Naive B cell (primary cell): ENCODE results near the gene ABHD6. TPM values are rescaled to one million over a fixed set of nuclear protein-coding genes. Genes with fewer than 3 reads are reported as not detected.
"Not testable (repeated sequence)": the region's sequence is repeated elsewhere in the genome, so short reads cannot be mapped to it uniquely, and the experiment has no call there.

Experiments used
- ATAC-seq, 2 donors: fragments of 150-1000 bp; cut with Tn5 transposase; 2 replicates each; pipeline ENCODE4 v1.10.0; 2021; ENCODE audit warnings: low read depth in 2 of 2, mild to moderate bottlenecking in 2 of 2, moderate library complexity in 2 of 2
- DNase-seq: peaks from one replicate; pipeline ENCODE4 v3.0.0; 2022
- H3K27ac Mint-ChIP-seq, 6 donors: one replicate each; pipeline ENCODE4 v1.8.0; 2020 to 2022; ENCODE audit warnings: mild to moderate bottlenecking in 6 of 6, mixed read lengths in 6 of 6, moderate library complexity in 5 of 6, inconsistent platforms in 2 of 6
- H3K27me3 Mint-ChIP-seq, 3 donors: one replicate each; pipeline ENCODE4 v1.8.0; 2021 to 2022; ENCODE audit warnings: mixed read lengths in 3 of 3, mild to moderate bottlenecking in 1 of 3
- H3K36me3 Mint-ChIP-seq, 2 donors: one replicate each; pipeline ENCODE4 v1.8.0; 2020 to 2022; ENCODE audit warnings: mixed read lengths in 2 of 2, inconsistent platforms in 1 of 2, mild to moderate bottlenecking in 1 of 2
- H3K4me1 Mint-ChIP-seq, 3 donors: one replicate each; pipeline ENCODE4 v1.8.0; 2020 to 2022; ENCODE audit warnings: mixed read lengths in 3 of 3, inconsistent platforms in 1 of 3, mild to moderate bottlenecking in 1 of 3, moderate library complexity in 1 of 3
- H3K4me3 Mint-ChIP-seq, 8 donors: one replicate each; pipeline ENCODE4 v1.8.0; 2020 to 2022; ENCODE audit warnings: mild to moderate bottlenecking in 8 of 8, mixed read lengths in 8 of 8, moderate library complexity in 8 of 8, inconsistent platforms in 2 of 8
- H3K9me3 Mint-ChIP-seq, 7 donors: one replicate each; pipeline ENCODE4 v1.8.0; 2020 to 2022; ENCODE audit warnings: mixed read lengths in 7 of 7, mild to moderate bottlenecking in 5 of 7, inconsistent platforms in 2 of 7, moderate library complexity in 1 of 7
- polyA plus RNA-seq, 6 donors: library from polyadenylated mRNA; unstranded; fragments of 300-500 nt; fragmentation: Illumina TruSeq; gene quantifications; one replicate each; pipeline ENCODE4 v1.2.3, GENCODE V29; 2021; ENCODE audit warnings: low read depth in 6 of 6

The ABHD6 gene
- polyA plus RNA-seq, 6 donors from 2014 or later, result 2.8 to 12.7 (median 10.2) TPM

DNA sequence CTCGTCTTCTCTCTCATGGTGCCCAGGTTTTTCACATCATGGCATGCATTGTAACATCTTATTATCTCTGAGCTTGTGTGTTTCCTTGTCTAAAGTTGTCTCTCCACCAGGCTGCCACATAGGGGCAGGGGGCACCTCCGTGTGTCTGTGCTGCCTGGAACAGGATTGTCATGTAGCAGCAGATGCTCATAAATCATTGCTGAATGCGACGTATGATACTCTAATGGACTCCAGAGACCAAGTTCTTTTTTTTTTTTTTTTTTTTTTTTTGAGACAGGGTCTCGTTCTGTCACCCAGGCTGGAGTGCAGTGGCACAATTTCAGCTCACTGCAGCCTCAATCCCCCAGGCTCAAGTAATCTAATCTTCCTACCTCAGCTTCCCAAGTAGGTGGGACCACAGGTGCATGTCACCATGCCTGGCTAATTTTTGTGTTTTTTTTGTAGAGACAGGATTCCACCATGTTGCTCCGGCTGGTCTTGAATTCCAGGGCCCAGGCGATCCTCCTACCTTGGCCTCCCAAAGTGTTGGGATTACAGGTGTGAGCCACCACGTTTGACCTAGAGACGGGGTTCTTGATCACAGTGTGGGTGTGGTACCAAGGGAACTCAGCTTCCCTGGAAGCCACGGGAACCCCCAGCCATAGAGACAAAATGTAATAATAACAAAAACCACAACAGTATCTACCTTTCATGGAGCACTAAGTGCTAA, 22.1 kb upstream of the ABHD6 start:
- Mint-ChIP-seq H3K4me3 (peak overlapping the region in 7 of 8 donors; percentile 39 to 81 (median 78)), H3K4me1 (peaks cover 34 to 70% (median 46%) of the 10 kb centered on the region in 3 donors), H3K27ac (peak overlapping the region; percentile 86 to 98 (median 95)), H3K36me3 (no peaks in the 10 kb centered on the region), H3K9me3 (no peaks in the 10 kb centered on the region), H3K27me3 (no peaks in the 10 kb centered on the region)
- ATAC-seq (peak in 1 of 2 donors; percentile 4), DNase-seq (no peak)

GRCh38 chr3:58216496-58217195, 20.9 kb upstream of the ABHD6 start:
- H3K4me1 Mint-ChIP-seq, result peaks cover 34 to 64% (median 45%) of the 10 kb centered on the region in 3 donors
- ATAC-seq, result no peak
- H3K36me3 Mint-ChIP-seq, result no peaks in the 10 kb centered on the region
- DNase-seq, result no peak
- H3K4me3 Mint-ChIP-seq, result peak overlapping the region in 3 of 8 donors; percentile 71 to 84 (median 80)
- no peaks in the 10 kb centered on the region for H3K9me3 Mint-ChIP-seq
- H3K27ac Mint-ChIP-seq, result peak overlapping the region in 2 of 6 donors; percentile 86 to 98
- H3K27me3 Mint-ChIP-seq, result no peaks in the 10 kb centered on the region

GRCh38 chr3:58217209-58217811, 20.3 kb upstream of the ABHD6 start:
- Mint-ChIP-seq H3K4me3 (peak overlapping the region; percentile 48 to 89 (median 77)), H3K9me3 (no peaks in the 10 kb centered on the region), H3K27ac (peak overlapping the region in 4 of 6 donors; percentile 0 to 85 (median 62)), H3K4me1 (peaks cover 34 to 60% (median 45%) of the 10 kb centered on the region in 3 donors), H3K27me3 (no peaks in the 10 kb centered on the region), H3K36me3 (no peaks in the 10 kb centered on the region)
- peak; percentile 55 to 59 for ATAC-seq
- peak; percentile 65 for DNase-seq

DNA sequence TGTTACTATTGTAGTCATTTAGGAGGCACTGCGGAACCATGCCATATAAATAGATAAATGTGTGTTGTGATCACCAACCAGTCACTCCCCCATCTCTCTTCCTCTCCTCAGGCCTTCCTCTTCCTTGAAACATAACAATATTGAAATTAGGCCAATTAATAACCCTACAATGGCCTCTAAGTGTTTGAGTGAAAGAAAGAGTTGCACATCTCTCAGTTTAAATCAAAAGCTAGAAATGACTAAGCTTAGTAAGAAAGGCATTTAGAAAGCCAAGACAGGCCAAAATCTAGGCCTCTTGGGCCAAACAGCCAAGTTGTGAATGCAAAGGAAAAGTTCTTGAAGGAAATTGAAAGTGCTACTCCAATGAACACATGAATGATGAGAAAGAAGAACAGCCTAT, 18.7 kb upstream of the ABHD6 start:
- H3K27me3 Mint-ChIP-seq, result no peaks in the 10 kb centered on the region
- H3K27ac Mint-ChIP-seq, result peak overlapping the region in 2 of 6 donors; percentile 0 to 63
- ATAC-seq (no peak), DNase-seq (no peak)
- no peaks in the 10 kb centered on the region for H3K9me3 Mint-ChIP-seq
- peak overlapping the region in 3 of 8 donors; percentile 6 to 67 (median 39) for H3K4me3 Mint-ChIP-seq
- H3K36me3 Mint-ChIP-seq, result no peaks in the 10 kb centered on the region
- peaks cover 34 to 54% (median 44%) of the 10 kb centered on the region in 3 donors for H3K4me1 Mint-ChIP-seq

DNA sequence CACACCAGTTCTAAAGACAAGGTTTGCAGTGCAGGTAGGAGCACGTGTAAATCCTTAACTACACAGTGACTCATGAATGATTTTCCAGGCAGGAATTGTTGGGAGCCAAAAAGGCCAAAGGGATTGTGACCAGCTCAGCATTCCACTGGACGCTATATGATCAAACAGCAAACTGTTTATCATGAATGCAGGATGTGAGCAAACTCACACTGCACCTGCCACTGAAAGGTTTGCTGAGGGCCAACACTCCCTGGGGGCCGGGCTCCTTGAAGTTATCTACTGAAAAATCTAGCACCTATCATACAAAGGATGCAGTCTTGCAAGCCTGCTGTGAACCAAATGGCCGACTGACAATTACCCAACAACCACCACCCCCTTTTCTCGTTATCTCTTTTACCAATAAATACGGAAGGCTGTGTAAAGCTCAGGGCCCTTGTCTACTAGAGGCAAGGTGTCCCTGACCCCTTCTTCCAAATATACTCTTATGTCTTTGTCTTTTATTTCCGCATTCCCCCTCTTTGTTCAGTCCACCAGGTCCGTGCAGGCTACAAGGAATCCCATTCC, 15.3 kb upstream of the ABHD6 start:
- Mint-ChIP-seq H3K4me1 (peaks cover 10 to 21% (median 15%) of the 10 kb centered on the region in 3 donors), H3K27me3 (no peaks in the 10 kb centered on the region), H3K27ac (peak overlapping the region in 1 of 6 donors; percentile 6), H3K9me3 (no peaks in the 10 kb centered on the region), H3K36me3 (no peaks in the 10 kb centered on the region), H3K4me3 (no peak overlapping the region)
- DNase-seq, result no peak
- ATAC-seq, result no peak

DNA sequence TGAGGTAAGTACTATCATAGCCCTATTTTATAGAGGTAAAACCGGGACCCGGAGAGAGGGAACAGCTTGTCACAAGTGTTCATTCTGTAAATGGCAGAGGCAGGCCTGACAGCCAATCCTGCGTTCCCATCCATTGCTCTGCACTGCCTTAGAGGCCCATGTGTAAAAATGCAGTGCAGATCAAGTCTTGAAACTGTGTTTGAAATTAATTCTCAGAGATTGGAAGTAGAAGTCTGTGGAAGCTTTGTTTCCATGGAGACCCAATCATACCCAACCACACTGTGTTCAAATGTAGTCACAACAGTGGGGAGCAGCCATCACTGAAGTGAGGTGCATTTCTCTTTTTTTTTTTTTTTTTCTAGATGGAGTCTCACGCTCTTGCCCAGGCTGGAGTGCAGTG, 13.7 kb upstream of the ABHD6 start:
- no peaks in the 10 kb centered on the region for H3K9me3 Mint-ChIP-seq
- no peak for ATAC-seq
- no peak for DNase-seq
- H3K36me3 Mint-ChIP-seq, result no peaks in the 10 kb centered on the region
- peak overlapping the region in 1 of 6 donors; percentile 63 for H3K27ac Mint-ChIP-seq
- H3K27me3 Mint-ChIP-seq, result no peaks in the 10 kb centered on the region
- peaks cover 4 to 6% (median 5%) of the 10 kb centered on the region in 3 donors for H3K4me1 Mint-ChIP-seq
- H3K4me3 Mint-ChIP-seq, result no peak overlapping the region

GRCh38 chr3:58227933-58228332, 9.7 kb upstream of the ABHD6 start:
- H3K27me3 Mint-ChIP-seq, H3K9me3 Mint-ChIP-seq, H3K4me3 Mint-ChIP-seq, DNase-seq, H3K36me3 Mint-ChIP-seq, ATAC-seq: not testable (repeated sequence)
- H3K27ac Mint-ChIP-seq, result peak overlapping the region in 1 of 6 donors; percentile 67
- H3K4me1 Mint-ChIP-seq, result peaks cover 21 to 28% (median 23%) of the 10 kb centered on the region in 3 donors

DNA sequence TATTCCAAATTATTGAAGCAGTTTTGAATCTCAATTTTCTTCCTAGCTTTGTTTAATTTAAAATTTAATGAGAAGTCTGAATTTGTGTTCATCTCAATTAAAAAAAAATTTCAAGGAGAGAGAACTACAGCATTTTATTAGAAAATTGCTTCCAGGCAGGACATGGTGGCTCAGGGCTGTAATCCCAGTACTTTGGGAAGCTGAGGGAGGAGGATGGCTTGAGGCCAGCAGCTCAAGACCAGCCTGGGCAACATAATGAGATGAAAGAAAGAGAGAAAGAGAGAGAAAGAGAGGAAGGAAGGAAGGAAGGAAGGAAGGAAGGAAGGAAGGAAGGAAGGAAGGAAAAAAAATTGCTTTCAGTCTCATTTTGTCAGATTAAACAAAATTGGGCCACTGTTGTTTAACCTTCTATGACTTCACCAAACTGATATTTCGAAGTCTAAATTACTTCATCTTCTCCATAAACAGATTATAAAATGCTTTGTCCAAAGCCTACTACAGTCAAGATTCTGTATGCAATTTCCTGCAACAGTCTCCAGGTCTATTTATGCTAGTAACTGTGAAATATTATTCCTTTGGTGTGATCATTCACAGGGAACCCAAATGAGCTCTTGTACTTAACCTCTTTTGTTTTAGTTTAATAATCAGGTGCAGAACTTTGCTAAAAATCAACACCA, 6.6 kb upstream of the ABHD6 start:
- H3K36me3 Mint-ChIP-seq, result no peaks in the 10 kb centered on the region
- no peaks in the 10 kb centered on the region for H3K9me3 Mint-ChIP-seq
- peak overlapping the region in 1 of 8 donors; percentile 15 for H3K4me3 Mint-ChIP-seq
- DNase-seq, result no peak
- peak overlapping the region in 3 of 6 donors; percentile 34 to 95 (median 82) for H3K27ac Mint-ChIP-seq
- H3K4me1 Mint-ChIP-seq, result peaks cover 37 to 47% (median 41%) of the 10 kb centered on the region in 3 donors
- no peaks in the 10 kb centered on the region for H3K27me3 Mint-ChIP-seq
- no peak for ATAC-seq

- Mint-ChIP-seq H3K27ac (peak overlapping the region in 5 of 6 donors; percentile 18 to 82 (median 35)), H3K9me3 (no peaks in the 10 kb centered on the region), H3K36me3 (no peaks in the 10 kb centered on the region), H3K4me3 (peak overlapping the region in 5 of 8 donors; percentile 3 to 85 (median 59)), H3K4me1 (peaks cover 41 to 53% (median 47%) of the 10 kb centered on the region in 3 donors), H3K27me3 (no peaks in the 10 kb centered on the region)
- ATAC-seq (no peak), DNase-seq (no peak)
Measured at GRCh38 chr3:58231666-58232065, 5.9 kb upstream of the ABHD6 start.

GRCh38 chr3:58234516-58234931, 3.1 kb upstream of the ABHD6 start:
- Mint-ChIP-seq H3K4me1 (peaks cover 47 to 69% (median 66%) of the 10 kb centered on the region in 3 donors), H3K27ac (peak overlapping the region in 3 of 6 donors; percentile 74 to 82 (median 76)), H3K4me3 (peak overlapping the region in 3 of 8 donors; percentile 0 to 67 (median 50)), H3K36me3 (no peaks in the 10 kb centered on the region), H3K9me3 (no peaks in the 10 kb centered on the region), H3K27me3 (no peaks in the 10 kb centered on the region)
- ATAC-seq, result no peak
- no peak for DNase-seq

- Mint-ChIP-seq H3K36me3 (no peaks in the 10 kb centered on the region), H3K9me3 (no peaks in the 10 kb centered on the region), H3K27ac (peak overlapping the region in 3 of 6 donors; percentile 56 to 94 (median 83)), H3K4me3 (peak overlapping the region in 6 of 8 donors; percentile 37 to 96 (median 92)), H3K27me3 (no peaks in the 10 kb centered on the region), H3K4me1 (peaks cover 47 to 69% (median 66%) of the 10 kb centered on the region in 3 donors)
- DNase-seq, result no peak
- ATAC-seq, result no peak
Measured at GRCh38 chr3:58235970-58236369, 1.6 kb upstream of the ABHD6 start.

- ATAC-seq, result peak in 1 of 2 donors; percentile 10
- Mint-ChIP-seq H3K9me3 (no peaks in the 10 kb centered on the region), H3K27ac (peak overlapping the region; percentile 83 to 97 (median 94)), H3K36me3 (no peaks in the 10 kb centered on the region), H3K4me1 (peaks cover 40 to 69% (median 66%) of the 10 kb centered on the region in 3 donors), H3K4me3 (peak overlapping the region; percentile 91 to 96 (median 94)), H3K27me3 (no peaks in the 10 kb centered on the region)
- no peak for DNase-seq
Measured at GRCh38 chr3:58236527-58237237, 910 bp upstream of the ABHD6 start.
